Fibroblast of the aortic adventitia (primary cell): ENCODE data around the gene CLCN4. TPM values are rescaled to one million over a fixed set of nuclear protein-coding genes. Genes with fewer than 3 reads are reported as not detected.
A peak's percentile ranks its signal among the peaks of the same experiment; 100 is the strongest.

Experiments
- DNase-seq: peaks from one replicate; pipeline ENCODE4 v3.0.0-alpha.2; 2010; ENCODE audit warnings: low read depth
- H3K4me3 ChIP-seq: 2 replicates; pipeline ENCODE4 v1.5.1; 2011; ENCODE audit warnings: low read depth, mild to moderate bottlenecking, control low read depth, low read length, moderate library complexity
- total RNA-seq: library from RNA; depleted of rRNA; stranded (reverse); fragments of >200 nt; gene quantifications from 2 replicates; pipeline ENCODE4 v1.2.3, GENCODE V29; 2012; ENCODE audit warnings: low replicate concordance
- TF ChIP-seq, protein P1 (sequence below): IDR thresholded peaks from 2 replicates; pipeline ENCODE4 v1.5.1; 2011; ENCODE audit warnings: mild to moderate bottlenecking, low read length, control low read depth, inconsistent platforms; ENCODE audit not compliant: insufficient read depth

The CLCN4 gene
- total RNA-seq, 1 donor = 6.7 TPM

DNA sequence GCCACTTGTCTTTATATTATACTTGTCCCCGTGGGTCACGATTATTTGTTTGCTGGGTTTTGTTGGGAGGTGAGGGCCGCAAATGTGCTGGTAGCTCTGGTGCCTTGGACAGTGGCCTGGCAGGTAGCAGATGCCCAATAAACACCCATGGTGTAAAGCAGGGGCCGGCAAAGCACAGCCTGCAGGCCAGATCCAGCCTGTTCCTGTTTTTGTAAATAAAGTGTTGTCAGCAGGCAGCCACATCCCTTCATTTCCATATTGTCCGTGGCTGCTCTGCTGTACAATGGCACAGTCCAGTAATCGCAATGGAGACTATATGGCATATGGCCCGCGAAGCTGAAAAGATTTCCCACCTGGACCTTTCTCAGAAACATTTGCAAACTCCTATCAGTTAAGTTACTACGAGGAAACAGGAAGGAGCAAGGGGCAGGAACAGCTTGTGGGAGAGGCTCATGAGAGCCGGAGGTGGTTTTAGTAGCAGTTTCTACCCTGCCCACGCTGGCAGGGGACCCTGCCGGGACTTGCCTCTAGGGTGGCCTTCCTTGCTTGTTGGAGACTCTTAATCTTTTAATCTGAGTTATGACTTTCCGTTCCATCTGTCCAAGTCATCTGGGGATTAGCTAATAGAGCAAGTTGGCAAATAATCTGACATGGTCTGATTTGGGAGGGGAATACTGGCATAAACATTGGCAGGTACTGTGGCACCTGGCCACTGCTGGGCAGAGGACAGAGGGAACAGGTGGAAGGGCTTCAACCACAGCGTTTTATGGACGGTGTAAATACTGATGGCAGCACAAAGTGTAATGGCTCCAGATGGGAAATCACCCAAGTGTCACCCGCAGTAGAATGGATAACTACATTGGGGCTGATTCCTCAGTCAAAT, 19.6 kb downstream of the CLCN4 start:
- H3K4me3 ChIP-seq = no peak overlapping the region
- TF ChIP-seq, protein P1, sequence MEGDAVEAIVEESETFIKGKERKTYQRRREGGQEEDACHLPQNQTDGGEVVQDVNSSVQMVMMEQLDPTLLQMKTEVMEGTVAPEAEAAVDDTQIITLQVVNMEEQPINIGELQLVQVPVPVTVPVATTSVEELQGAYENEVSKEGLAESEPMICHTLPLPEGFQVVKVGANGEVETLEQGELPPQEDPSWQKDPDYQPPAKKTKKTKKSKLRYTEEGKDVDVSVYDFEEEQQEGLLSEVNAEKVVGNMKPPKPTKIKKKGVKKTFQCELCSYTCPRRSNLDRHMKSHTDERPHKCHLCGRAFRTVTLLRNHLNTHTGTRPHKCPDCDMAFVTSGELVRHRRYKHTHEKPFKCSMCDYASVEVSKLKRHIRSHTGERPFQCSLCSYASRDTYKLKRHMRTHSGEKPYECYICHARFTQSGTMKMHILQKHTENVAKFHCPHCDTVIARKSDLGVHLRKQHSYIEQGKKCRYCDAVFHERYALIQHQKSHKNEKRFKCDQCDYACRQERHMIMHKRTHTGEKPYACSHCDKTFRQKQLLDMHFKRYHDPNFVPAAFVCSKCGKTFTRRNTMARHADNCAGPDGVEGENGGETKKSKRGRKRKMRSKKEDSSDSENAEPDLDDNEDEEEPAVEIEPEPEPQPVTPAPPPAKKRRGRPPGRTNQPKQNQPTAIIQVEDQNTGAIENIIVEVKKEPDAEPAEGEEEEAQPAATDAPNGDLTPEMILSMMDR = no peak
- DNase-seq = no peak

DNA sequence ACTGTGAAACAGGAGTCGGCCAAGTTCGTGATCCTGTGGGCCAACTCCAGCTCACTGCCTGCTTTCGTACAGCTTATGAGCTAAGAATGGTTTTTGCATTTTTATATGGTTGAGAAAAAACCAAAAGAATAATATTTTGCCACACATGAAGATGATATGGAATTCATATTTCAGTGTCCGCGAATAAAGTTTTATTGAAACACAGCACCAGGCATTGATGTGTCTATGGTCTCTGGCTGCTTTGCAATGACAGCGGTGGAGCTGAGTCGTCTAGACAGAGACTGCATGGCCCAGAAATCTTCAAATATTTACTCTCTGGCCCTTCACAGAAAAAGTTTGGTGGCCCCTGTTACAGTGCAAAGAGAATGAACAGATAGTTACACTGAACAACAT, 20.2 kb downstream of the CLCN4 start:
- H3K4me3 ChIP-seq = no peak overlapping the region
- TF ChIP-seq, protein P1 = no peak
- DNase-seq = no peak

DNA sequence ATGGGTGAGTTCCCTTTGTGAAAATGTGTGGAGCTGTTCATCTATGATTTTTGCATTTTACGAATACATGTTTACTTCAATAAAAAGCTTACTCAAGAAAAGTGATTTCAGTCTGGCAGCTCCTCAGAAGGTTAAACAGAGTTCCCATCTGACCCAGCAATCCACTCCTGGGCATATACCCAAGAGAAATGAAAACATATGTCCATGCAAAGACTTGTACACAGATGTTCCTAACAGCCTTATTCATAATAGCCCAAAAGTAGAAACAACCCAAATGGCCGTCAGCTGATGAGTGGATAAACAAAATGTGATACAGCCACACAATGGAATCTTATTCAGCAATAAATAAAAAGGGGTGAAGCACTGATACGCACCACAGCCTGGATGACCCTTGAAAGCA, 20.8 kb downstream of the CLCN4 start:
- DNase-seq = peak; percentile 78
- TF ChIP-seq, protein P1 = no peak
- no peak overlapping the region for H3K4me3 ChIP-seq

DNA sequence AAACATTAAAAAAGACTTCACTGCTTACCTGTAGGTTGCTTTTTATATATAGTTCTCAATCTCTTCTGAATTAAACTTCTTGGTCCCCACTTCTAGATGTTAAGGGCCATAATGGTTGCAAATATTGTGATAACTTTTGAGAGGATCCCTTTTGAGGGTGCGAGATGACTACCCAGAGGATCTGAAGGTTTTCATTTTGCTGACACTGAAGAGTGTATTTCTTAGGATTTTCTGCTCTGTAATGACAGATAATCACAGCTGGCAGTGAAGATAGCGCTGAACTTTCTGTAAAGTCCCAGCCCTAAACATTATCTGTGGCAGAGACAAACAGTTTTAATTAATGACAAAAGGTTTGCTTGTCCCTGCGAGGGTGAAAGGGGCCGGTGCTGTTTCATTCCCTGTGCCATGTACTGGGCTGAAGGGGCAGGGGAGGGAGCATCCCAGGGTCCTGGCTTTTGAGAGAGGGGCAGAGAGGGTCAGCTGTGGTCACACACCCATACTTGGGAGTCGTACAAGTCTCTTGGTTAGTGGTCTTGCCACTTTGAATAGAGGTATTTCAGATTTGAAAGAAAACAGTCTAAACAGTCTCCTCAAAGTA, 22.2 kb downstream of the CLCN4 start:
- H3K4me3 ChIP-seq = no peak overlapping the region
- TF ChIP-seq, protein P1 = no peak
- DNase-seq = no peak

DNA sequence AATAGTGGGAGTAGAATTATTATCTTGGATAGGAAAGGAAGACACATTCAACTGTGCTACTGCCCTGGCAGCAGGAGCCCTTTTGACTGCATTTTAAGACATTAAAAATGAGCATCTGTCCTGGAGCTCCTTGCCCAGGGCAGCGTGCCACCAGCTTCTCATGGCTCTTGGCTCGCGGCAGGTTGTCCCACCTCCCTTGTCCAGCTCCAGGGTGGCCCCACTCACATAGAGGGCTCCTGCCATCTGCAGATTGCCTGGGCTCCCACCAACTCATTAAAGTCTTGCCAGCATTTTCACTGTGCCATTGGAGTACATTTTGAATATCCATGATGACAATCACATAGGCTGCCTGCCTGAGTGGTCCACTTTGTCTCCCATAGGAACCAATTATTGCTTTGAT, 27.0 kb downstream of the CLCN4 start:
- TF ChIP-seq, protein P1 = no peak
- no peak for DNase-seq
- no peak overlapping the region for H3K4me3 ChIP-seq

DNA sequence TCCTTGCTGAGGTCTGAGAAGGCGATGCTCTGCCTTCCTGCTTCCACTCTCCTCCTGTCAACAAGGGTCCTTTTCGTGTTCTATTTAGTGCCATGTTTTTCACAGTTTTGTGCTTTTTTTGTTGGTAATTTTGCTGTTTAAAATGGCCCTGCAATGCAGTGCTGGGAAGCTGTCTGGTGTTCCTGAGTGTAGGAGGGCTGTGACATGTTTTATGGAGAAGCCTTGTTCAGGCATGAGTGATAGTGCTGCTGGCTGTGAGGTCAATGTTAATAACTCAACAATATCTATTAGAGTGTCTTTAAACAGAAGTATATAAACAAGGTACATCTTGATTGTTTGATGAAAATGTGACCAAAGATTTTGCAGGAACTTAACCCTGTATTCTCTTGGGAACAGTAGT, 27.6 kb downstream of the CLCN4 start:
- no peak for DNase-seq
- TF ChIP-seq, protein P1 = no peak
- H3K4me3 ChIP-seq = no peak overlapping the region
